DOHH2 (cell line): ENCODE results near the gene CMSS1.

Experiments used
- EZH2phosphoT487 ChIP-seq: fragments of 200-600 bp; sonication (generic); IDR thresholded peaks from 2 replicates; pipeline ENCODE4 v1.6.1; 2017; ENCODE audit warnings: borderline replicate concordance, mild to moderate bottlenecking, antibody characterized with exemption, low read length, moderate library complexity, mixed read lengths
- TF ChIP-seq, protein P1 (sequence below): fragments of 200-600 bp; sonication (generic); IDR thresholded peaks from one replicate; pipeline ENCODE4 v1.5.1; 2014; ENCODE audit warnings: antibody characterized with exemption, mild to moderate bottlenecking, low read depth, low read length; ENCODE audit not compliant: poor library complexity, severe bottlenecking

DNA sequence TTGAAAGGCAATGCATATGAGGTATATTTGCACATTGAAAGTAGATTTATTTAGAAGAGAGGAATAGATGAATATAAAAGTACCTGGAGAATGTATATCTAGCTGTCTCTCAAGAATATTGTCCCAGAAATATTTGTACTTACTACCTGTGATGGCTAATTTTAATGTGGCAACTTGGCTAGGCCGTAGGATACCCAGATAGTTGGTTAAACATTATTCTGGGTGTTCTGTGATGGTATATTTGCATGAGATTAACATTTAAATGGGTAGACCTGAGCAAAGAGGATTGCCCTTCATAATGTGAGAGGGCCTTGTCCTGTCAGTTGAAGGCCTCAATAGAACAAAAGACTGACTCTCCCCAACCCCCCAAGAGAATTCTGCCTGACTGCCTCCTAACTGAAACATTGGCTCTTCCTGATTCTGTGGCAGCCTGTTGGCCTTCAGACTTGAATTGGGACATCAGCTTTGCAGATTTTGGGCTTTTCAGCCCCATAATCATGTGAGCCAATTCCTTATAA, 366.0 kb downstream of the CMSS1 start:
- TF ChIP-seq, protein P1, sequence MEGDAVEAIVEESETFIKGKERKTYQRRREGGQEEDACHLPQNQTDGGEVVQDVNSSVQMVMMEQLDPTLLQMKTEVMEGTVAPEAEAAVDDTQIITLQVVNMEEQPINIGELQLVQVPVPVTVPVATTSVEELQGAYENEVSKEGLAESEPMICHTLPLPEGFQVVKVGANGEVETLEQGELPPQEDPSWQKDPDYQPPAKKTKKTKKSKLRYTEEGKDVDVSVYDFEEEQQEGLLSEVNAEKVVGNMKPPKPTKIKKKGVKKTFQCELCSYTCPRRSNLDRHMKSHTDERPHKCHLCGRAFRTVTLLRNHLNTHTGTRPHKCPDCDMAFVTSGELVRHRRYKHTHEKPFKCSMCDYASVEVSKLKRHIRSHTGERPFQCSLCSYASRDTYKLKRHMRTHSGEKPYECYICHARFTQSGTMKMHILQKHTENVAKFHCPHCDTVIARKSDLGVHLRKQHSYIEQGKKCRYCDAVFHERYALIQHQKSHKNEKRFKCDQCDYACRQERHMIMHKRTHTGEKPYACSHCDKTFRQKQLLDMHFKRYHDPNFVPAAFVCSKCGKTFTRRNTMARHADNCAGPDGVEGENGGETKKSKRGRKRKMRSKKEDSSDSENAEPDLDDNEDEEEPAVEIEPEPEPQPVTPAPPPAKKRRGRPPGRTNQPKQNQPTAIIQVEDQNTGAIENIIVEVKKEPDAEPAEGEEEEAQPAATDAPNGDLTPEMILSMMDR, result no peak
- TF ChIP-seq EZH2phosphoT487, result no peak
